GM18498 (cell line): ENCODE data around the gene NXPE2.

Experiments used
- ATAC-seq: cut with Tn5 transposase; IDR thresholded peaks from one replicate; pipeline ENCODE4 v1.9.1; 2021; ENCODE audit warnings: mild to moderate bottlenecking, moderate library complexity; ENCODE audit not compliant: unreplicated experiment

NXPE2 gene

DNA sequence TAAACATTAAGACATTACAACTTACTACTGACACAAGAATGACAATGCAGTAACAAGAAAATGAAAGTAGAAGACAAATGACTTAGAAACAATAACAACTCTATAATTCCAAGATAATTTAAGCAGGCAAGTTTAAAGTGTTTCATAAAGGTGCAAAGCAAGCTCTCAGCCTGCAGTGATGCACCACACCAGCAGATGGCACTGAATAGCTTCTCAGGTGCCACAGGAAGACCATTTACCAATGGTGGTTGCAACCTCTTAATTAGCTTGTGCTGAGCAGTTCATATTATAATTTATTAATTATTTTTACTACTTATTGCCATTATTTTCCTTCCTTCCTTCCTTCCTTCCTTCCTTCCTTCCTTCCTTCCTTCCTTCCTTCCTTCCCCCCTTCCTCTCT, 60.6 kb downstream of the NXPE2 start:
- peak; percentile 78 for ATAC-seq

DNA sequence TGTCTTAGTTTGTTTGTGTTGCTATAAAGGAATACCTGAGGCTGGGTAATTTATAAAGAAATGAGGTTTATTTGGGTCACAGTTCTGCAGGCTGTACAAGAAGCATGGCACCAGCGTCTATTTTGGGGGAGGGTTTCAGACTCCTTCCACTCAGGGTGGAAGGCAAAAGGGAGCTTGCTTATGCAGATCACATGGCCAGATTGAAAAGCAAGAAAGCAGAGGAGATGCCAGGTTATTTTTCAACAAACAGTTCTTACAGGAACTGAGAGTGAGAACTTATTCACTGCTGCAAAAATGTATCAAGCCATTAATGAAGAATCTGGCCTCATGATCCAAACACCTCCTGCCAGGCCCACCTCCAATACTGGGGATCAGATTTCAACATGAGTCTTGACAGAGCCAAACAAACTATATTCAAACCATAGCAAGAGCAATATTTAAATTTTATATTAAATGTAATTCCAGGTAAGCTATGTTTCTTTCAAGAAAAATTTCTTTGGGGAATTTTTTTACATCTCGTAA, 66.9 kb downstream of the NXPE2 start:
- ATAC-seq, result no peak

DNA sequence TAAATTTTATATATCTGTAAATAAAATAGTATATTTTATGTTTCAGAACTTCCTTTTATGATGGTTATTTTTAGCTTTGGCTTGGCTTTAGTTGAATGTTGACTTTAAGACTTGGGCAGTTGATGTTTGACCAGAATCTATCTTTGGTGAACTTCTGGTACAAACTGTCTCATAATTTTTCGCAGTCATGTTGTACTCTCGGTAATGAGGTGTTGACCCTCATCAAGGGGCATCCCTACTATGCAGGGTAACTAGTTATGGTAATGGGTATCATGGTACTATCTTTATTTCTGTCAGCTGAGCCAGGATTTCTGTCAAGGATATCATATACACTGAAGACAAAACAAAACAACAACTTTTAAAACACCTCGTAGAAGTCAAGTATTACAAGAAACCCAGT, 67.7 kb downstream of the NXPE2 start:
- no peak for ATAC-seq
